HG02970 (cell line): ENCODE measurements around the gene RBM47.
"Not testable (repeated sequence)": the region's sequence is repeated elsewhere in the genome, so short reads cannot be mapped to it uniquely, and the experiment has no call there.

Source experiments
- ATAC-seq: cut with Tn5 transposase; IDR thresholded peaks from one replicate; pipeline ENCODE4 v1.9.1; 2021; ENCODE audit warnings: mild to moderate bottlenecking, moderate library complexity, moderate number of reproducible peaks; ENCODE audit not compliant: unreplicated experiment, low FRiP score

The RBM47 gene

GRCh38 chr4:40461062-40461461 lies 168.6 kb downstream of the RBM47 start:
- ATAC-seq: no peak

- no peak for ATAC-seq
These were observed 171.0 kb downstream of the RBM47 start for GRCh38 chr4:40458683-40459082.

GRCh38 chr4:40458109-40458508 lies 171.6 kb downstream of the RBM47 start:
- no peak for ATAC-seq

- ATAC-seq: no peak
These were observed 174.2 kb downstream of the RBM47 start for GRCh38 chr4:40455340-40455902.

GRCh38 chr4:40454816-40455215 lies 174.8 kb downstream of the RBM47 start:
- ATAC-seq: no peak

- no peak for ATAC-seq
These were observed 175.8 kb downstream of the RBM47 start for GRCh38 chr4:40453912-40454311.

- no peak for ATAC-seq
These were observed 180.8 kb downstream of the RBM47 start for GRCh38 chr4:40448875-40449274.

- no peak for ATAC-seq
These were observed 182.8 kb downstream of the RBM47 start for GRCh38 chr4:40446839-40447238.

GRCh38 chr4:40446261-40446750 lies 183.4 kb downstream of the RBM47 start:
- not testable (repeated sequence) for ATAC-seq

- ATAC-seq: no peak
These were observed 184.0 kb downstream of the RBM47 start for GRCh38 chr4:40445671-40446070.

GRCh38 chr4:40441430-40441829 lies 188.2 kb downstream of the RBM47 start:
- no peak for ATAC-seq

GRCh38 chr4:40439519-40439918 lies 190.1 kb downstream of the RBM47 start:
- no peak for ATAC-seq

GRCh38 chr4:40438384-40439026 lies 191.2 kb downstream of the RBM47 start:
- ATAC-seq: no peak

- no peak for ATAC-seq
These were observed 191.8 kb downstream of the RBM47 start for GRCh38 chr4:40437741-40438383.

- not testable (repeated sequence) for ATAC-seq
These were observed 194.4 kb downstream of the RBM47 start for GRCh38 chr4:40435306-40435705.

- ATAC-seq: no peak
These were observed 195.5 kb downstream of the RBM47 start for GRCh38 chr4:40434126-40434687.

- no peak for ATAC-seq
These were observed 197.2 kb downstream of the RBM47 start for GRCh38 chr4:40432504-40432903.

GRCh38 chr4:40427871-40428270 lies 201.8 kb downstream of the RBM47 start:
- not testable (repeated sequence) for ATAC-seq

- no peak for ATAC-seq
These were observed 202.5 kb downstream of the RBM47 start for GRCh38 chr4:40427128-40427527.

- ATAC-seq: no peak
These were observed 203.7 kb downstream of the RBM47 start for GRCh38 chr4:40425799-40426574.

GRCh38 chr4:40423735-40424134 lies 205.9 kb downstream of the RBM47 start:
- ATAC-seq: no peak
